HCT116 (cell line): ENCODE measurements around the gene ANKFN1. TPM values are rescaled to one million over a fixed set of nuclear protein-coding genes. Genes with fewer than 3 reads are reported as not detected.

Source experiments
- ATAC-seq: fragments of 200-7000 bp; cut with Tn5 transposase; 2 replicates; pipeline ENCODE4 v1.9.1; 2020; ENCODE audit warnings: mild to moderate bottlenecking, moderate library complexity
- BruUV-seq: library from RNA; stranded (reverse); fragments of 400-500 nt; replicated peaks from 2 replicates; lab custom pipeline; 2021; lab: Mats Ljungman, UMichigan
- CTCF ChIA-PET: fragments of 300-600 bp; sonication (Branson Sonifier 250); formaldehyde crosslinking; loops from one replicate; lab custom pipeline; 2021; ENCODE audit warnings: antibody characterized with exemption; lab: Charles Lee
- POLR2A ChIA-PET: fragments of 300-600, 350-600 bp; sonication (Branson Sonifier 250); formaldehyde crosslinking; loops from one replicate; lab custom pipeline; 2021; ENCODE audit warnings: antibody characterized with exemption; lab: Charles Lee
- RAD21 ChIA-PET, 2 experiments: fragments of 300-600 bp; sonication (Branson Sonifier 250); formaldehyde crosslinking; loops; one replicate each; lab custom pipeline; 2023; ENCODE audit warnings: low total read pairs in 2 of 2; ENCODE audit not compliant: uncharacterized antibody in 2 of 2, unreplicated experiment in 2 of 2, low non-redundant PET in 1 of 2; lab: Charles Lee
- DNase-seq: peaks from one replicate; pipeline ENCODE4 v3.0.0-alpha.2; 2010; ENCODE audit warnings: low read depth, low spot score
- H2AFZ ChIP-seq: fragments of 200-600 bp; shearing (Covaris generic), sonication (generic); 2 replicates; pipeline ENCODE4 v1.6.1; 2017; ENCODE audit warnings: low read depth, mixed run types, mixed read lengths, antibody characterized with exemption, low read length; ENCODE audit not compliant: poor library complexity, severe bottlenecking
- H3K27ac ChIP-seq: 2 replicates; pipeline ENCODE4 v1.5.1; 2012; ENCODE audit warnings: low read depth, low read length
- H3K27me3 ChIP-seq: fragments of 200-600 bp; sonication (generic); 2 replicates; pipeline ENCODE4 v1.6.1; 2016; ENCODE audit warnings: mixed run types, low read length, mixed read lengths; ENCODE audit not compliant: insufficient read depth
- H3K36me3 ChIP-seq, 2 experiments: fragments of 200-500 bp in 1 of 2; fragments of 200-600 bp in 1 of 2; sonication (Bioruptor generic) in 1 of 2; sonication (generic) in 1 of 2; 2 replicates each; pipeline versions ENCODE4 v1.5.1 to v1.6.1; 2014 to 2016; ENCODE audit warnings: low read length in 2 of 2, inconsistent platforms in 1 of 2, mixed read lengths in 1 of 2, mixed run types in 1 of 2; ENCODE audit not compliant: insufficient read depth in 2 of 2, control insufficient read depth in 1 of 2
- H3K4me1 ChIP-seq, 2 experiments: fragments of 200-600 bp in 1 of 2; sonication (generic) in 1 of 2; 2 replicates each; pipeline versions ENCODE4 v1.5.1 to v1.6.1; 2012 to 2017; ENCODE audit warnings: low read length in 2 of 2, inconsistent platforms in 1 of 2, mild to moderate bottlenecking in 1 of 2, mixed read lengths in 1 of 2, mixed run types in 1 of 2, moderate library complexity in 1 of 2; ENCODE audit not compliant: insufficient read depth in 2 of 2, control insufficient read depth in 1 of 2
- H3K4me2 ChIP-seq: fragments of 200-600 bp; sonication (generic); 2 replicates; pipeline ENCODE4 v1.6.1; 2017; ENCODE audit warnings: mixed run types, low read length, mixed read lengths
- H3K4me3 ChIP-seq, 2 experiments: fragments of 200-600 bp in 1 of 2; sonication (generic) in 1 of 2; replicated peaks in 1 of 2; 2 replicates each; pipeline ENCODE4 v1.5.1; 2011 to 2016; ENCODE audit warnings: low read length in 2 of 2, control low read depth in 1 of 2, low read depth in 1 of 2, mild to moderate bottlenecking in 1 of 2, mixed read lengths in 1 of 2, mixed run types in 1 of 2
- H3K79me2 ChIP-seq: fragments of 200-600 bp; sonication (generic); 2 replicates; pipeline ENCODE4 v1.6.1; 2017; ENCODE audit warnings: mild to moderate bottlenecking, mixed run types, low read length, moderate library complexity, mixed read lengths; ENCODE audit not compliant: insufficient read depth
- H3K9ac ChIP-seq: fragments of 200-600 bp; sonication (generic); 2 replicates; pipeline ENCODE4 v1.6.1; 2016; ENCODE audit warnings: low read length, mixed read lengths
- H3K9me2 ChIP-seq: fragments of 200-600 bp; sonication (generic), shearing (Covaris generic); 2 replicates; pipeline ENCODE4 v1.6.1; 2017; ENCODE audit warnings: mixed run types, mild to moderate bottlenecking, moderate library complexity; ENCODE audit not compliant: insufficient read depth
- H3K9me3 ChIP-seq, 2 experiments: fragments of 200-500 bp in 1 of 2; fragments of 200-600 bp in 1 of 2; sonication (Bioruptor generic) in 1 of 2; sonication (generic) in 1 of 2; 2 replicates each; pipeline ENCODE4 v1.6.1; 2014 to 2017; ENCODE audit warnings: low read length in 2 of 2, mixed read lengths in 2 of 2, inconsistent platforms in 1 of 2, low read depth in 1 of 2, mild to moderate bottlenecking in 1 of 2, mixed run types in 1 of 2, moderate library complexity in 1 of 2; ENCODE audit not compliant: control insufficient read depth in 1 of 2, insufficient read depth in 1 of 2
- H4K20me1 ChIP-seq: fragments of 200-600 bp; sonication (generic), shearing (Covaris generic); 2 replicates; pipeline ENCODE4 v1.6.1; 2017; ENCODE audit warnings: mixed run types, mild to moderate bottlenecking, moderate library complexity; ENCODE audit not compliant: insufficient read depth
- CEBPB ChIP-seq: IDR thresholded peaks from 2 replicates; pipeline ENCODE4 v1.6.1; 2012; ENCODE audit warnings: low read depth
- EGR1 ChIP-seq: IDR thresholded peaks from 2 replicates; pipeline ENCODE4 v1.6.1; 2012; ENCODE audit warnings: low read depth
- ELF1 ChIP-seq: IDR thresholded peaks from 2 replicates; pipeline ENCODE4 v1.6.1; 2012; ENCODE audit warnings: low read depth, borderline replicate concordance
- EZH2 ChIP-seq: fragments of 200-600 bp; sonication (generic); IDR thresholded peaks from 2 replicates; pipeline ENCODE4 v1.6.1; 2017; ENCODE audit warnings: antibody characterized with exemption, mixed run types
- FOSL1 ChIP-seq: IDR thresholded peaks from 2 replicates; pipeline ENCODE4 v1.6.1; 2012; ENCODE audit warnings: low read depth
- JUND ChIP-seq: IDR thresholded peaks from 2 replicates; pipeline ENCODE4 v1.6.1; 2012
- POLR2AphosphoS5 ChIP-seq: IDR thresholded peaks from 2 replicates; pipeline ENCODE4 v1.6.1; 2011; ENCODE audit warnings: mild to moderate bottlenecking, low read depth, low read length, moderate library complexity
- RAD21 ChIP-seq: IDR thresholded peaks from 2 replicates; pipeline ENCODE4 v1.6.1; 2012; ENCODE audit warnings: low read depth, mild to moderate bottlenecking
- SIN3A ChIP-seq: IDR thresholded peaks from 2 replicates; pipeline ENCODE4 v1.6.1; 2012; ENCODE audit warnings: low read depth
- SP1 ChIP-seq: IDR thresholded peaks from 2 replicates; pipeline ENCODE4 v1.6.1; 2012; ENCODE audit warnings: low read depth
- SRF ChIP-seq: IDR thresholded peaks from 2 replicates; pipeline ENCODE4 v1.6.1; 2012; ENCODE audit warnings: low read depth
- TCF7L2 ChIP-seq: IDR thresholded peaks from 2 replicates; pipeline ENCODE4 v1.7.0; 2011; ENCODE audit warnings: borderline replicate concordance, inconsistent platforms; ENCODE audit not compliant: insufficient read depth, insufficient read length; ENCODE audit errors: extremely low read depth
- YY1 ChIP-seq: IDR thresholded peaks from 2 replicates; pipeline ENCODE4 v1.6.1; 2011; ENCODE audit warnings: low read length, low read depth, moderate library complexity, mild to moderate bottlenecking; ENCODE audit not compliant: insufficient replicate concordance; ENCODE audit errors: extremely low read depth
- ZFX ChIP-seq: fragments of 450-650 bp; IDR thresholded peaks from 2 replicates; pipeline ENCODE4 v1.6.1; 2017
- ZNF274 ChIP-seq: fragments of 200-500 bp; sonication (Bioruptor generic); IDR thresholded peaks from 2 replicates; pipeline ENCODE4 v1.6.1; 2014; ENCODE audit warnings: mild to moderate bottlenecking, low read depth, low read length, inconsistent platforms
- intact Hi-C: fragments of 100-400 bp; cut with micrococcal nuclease; formaldehyde crosslinking; loops from 2 replicates; pipeline ENCODE4 v1.10.0; 2022
- total RNA-seq: library from RNA; stranded (reverse); gene quantifications from one replicate; pipeline ENCODE4 v1.2.1, GENCODE V29; 2021; ENCODE audit not compliant: unreplicated experiment
- TF ChIP-seq, protein P1 (sequence below): IDR thresholded peaks from 2 replicates; pipeline ENCODE4 v1.6.1; 2012
- TF ChIP-seq, protein P2 (sequence below): IDR thresholded peaks from 2 replicates; pipeline ENCODE4 v1.6.1; 2011; ENCODE audit warnings: mild to moderate bottlenecking, low read length, moderate library complexity; ENCODE audit not compliant: insufficient replicate concordance; ENCODE audit errors: extremely low read depth
- TF ChIP-seq, protein P3 (sequence below), 3 experiments: fragments of 200-600 bp in 1 of 3; sonication (generic) in 1 of 3; IDR thresholded peaks in 2 of 3; conservative IDR thresholded peaks in 1 of 3; 2 replicates each; pipeline ENCODE4 v1.5.1; 2012 to 2017; ENCODE audit warnings: low read depth in 2 of 3, low read length in 2 of 3, antibody characterized with exemption in 1 of 3, borderline replicate concordance in 1 of 3, control low read depth in 1 of 3, mild to moderate bottlenecking in 1 of 3, mixed read lengths in 1 of 3, mixed run types in 1 of 3, moderate library complexity in 1 of 3; ENCODE audit not compliant: insufficient read depth in 1 of 3

ANKFN1 gene
- total RNA-seq, 1 experiment from 2014 or later: 1.1 TPM

DNA sequence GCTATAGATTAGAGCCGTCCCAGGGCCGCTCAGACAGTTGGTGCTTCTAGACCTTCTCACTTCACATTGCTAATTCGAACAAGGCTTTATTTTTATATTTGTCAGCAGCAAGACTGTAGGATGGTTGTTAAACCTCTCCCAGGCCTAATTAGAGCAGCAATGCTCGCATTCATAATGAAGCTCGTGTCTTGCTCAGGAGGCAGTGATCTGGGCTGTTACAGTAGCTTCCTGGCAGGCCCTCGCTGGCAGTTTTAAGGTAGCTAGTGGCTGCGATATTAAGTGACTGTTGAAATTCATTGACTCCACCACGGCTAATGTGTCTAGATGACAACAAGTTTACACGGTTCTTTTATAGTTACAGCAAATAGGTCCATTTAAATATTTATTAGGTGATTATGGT lies 23.2 kb upstream of the ANKFN1 start:
- POLR2A ChIA-PET: no interaction called here
- H3K4me1 ChIP-seq: no peaks in the 10 kb centered on the region
- no peak overlapping the region for H3K4me2 ChIP-seq
- no peak overlapping the region for H3K27ac ChIP-seq
- intact Hi-C loops: loop anchor here (10.0 kb wide), 1 partner anchor 485 kb away; no protein-coding TSS in a partner anchor
- H4K20me1 ChIP-seq: no peaks in the 10 kb centered on the region
- no peak overlapping the region for H2AFZ ChIP-seq
- H3K9ac ChIP-seq: no peak overlapping the region
- no peaks in the 10 kb centered on the region for H3K9me3 ChIP-seq
- peaks cover 38% of the 10 kb centered on the region for H3K27me3 ChIP-seq
- H3K36me3 ChIP-seq: no peaks in the 10 kb centered on the region
- CTCF ChIA-PET: no interaction called here
- H3K4me3 ChIP-seq: no peak overlapping the region
- TF ChIP-seq EGR1 (no peak), SP1 (no peak)
- no peaks in the 10 kb centered on the region for H3K79me2 ChIP-seq
- DNase-seq (no peak), ATAC-seq (no peak)
- RAD21 ChIA-PET: no interaction called here
- no TSS peak for BruUV-seq
- no peaks in the 10 kb centered on the region for H3K9me2 ChIP-seq

DNA sequence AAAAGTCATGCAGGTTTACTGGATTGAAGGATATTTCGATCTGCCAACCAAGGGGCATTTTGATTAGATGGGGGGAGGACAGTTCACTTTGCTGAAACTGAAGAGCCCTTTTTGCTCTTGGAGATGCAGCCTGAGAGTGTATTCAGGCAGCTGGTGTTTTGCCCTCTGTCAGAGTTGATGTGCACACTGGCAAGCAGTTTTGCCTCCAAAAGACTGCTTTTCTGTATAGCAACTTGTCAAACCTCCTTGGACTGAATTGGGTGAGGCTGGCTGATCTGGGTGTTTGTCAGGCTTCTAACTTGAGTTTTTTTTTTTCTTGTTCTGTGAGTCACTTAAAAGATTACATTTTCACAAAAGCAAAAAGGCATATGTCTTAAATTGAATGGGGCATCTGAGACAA lies 22.6 kb upstream of the ANKFN1 start:
- Histone ChIP-seq H3K27ac (no peak overlapping the region), H4K20me1 (no peaks in the 10 kb centered on the region), H3K79me2 (no peaks in the 10 kb centered on the region), H3K4me3 (no peak overlapping the region), H3K4me2 (no peak overlapping the region), H3K9me2 (no peaks in the 10 kb centered on the region), H3K9me3 (no peaks in the 10 kb centered on the region), H3K27me3 (peaks cover 44% of the 10 kb centered on the region), H2AFZ (no peak overlapping the region), H3K36me3 (no peaks in the 10 kb centered on the region), H3K9ac (no peak overlapping the region), H3K4me1 (no peaks in the 10 kb centered on the region)
- ChIA-PET RAD21 (no interaction called here), CTCF (no interaction called here), POLR2A (no interaction called here)
- BruUV-seq: no TSS peak
- DNase-seq: no peak
- no peak for ATAC-seq
- intact Hi-C loops: loop anchor here (10.0 kb wide), 1 partner anchor 486 kb away; no protein-coding TSS in a partner anchor
- TF ChIP-seq, protein P1, sequence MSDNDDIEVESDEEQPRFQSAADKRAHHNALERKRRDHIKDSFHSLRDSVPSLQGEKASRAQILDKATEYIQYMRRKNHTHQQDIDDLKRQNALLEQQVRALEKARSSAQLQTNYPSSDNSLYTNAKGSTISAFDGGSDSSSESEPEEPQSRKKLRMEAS: no peak
- no peak for TF ChIP-seq EZH2
- TF ChIP-seq POLR2AphosphoS5: no peak
- TF ChIP-seq ELF1: no peak
- TF ChIP-seq CEBPB: no peak
- no peak for TF ChIP-seq FOSL1
- no peak for TF ChIP-seq SRF
- TF ChIP-seq, protein P2, sequence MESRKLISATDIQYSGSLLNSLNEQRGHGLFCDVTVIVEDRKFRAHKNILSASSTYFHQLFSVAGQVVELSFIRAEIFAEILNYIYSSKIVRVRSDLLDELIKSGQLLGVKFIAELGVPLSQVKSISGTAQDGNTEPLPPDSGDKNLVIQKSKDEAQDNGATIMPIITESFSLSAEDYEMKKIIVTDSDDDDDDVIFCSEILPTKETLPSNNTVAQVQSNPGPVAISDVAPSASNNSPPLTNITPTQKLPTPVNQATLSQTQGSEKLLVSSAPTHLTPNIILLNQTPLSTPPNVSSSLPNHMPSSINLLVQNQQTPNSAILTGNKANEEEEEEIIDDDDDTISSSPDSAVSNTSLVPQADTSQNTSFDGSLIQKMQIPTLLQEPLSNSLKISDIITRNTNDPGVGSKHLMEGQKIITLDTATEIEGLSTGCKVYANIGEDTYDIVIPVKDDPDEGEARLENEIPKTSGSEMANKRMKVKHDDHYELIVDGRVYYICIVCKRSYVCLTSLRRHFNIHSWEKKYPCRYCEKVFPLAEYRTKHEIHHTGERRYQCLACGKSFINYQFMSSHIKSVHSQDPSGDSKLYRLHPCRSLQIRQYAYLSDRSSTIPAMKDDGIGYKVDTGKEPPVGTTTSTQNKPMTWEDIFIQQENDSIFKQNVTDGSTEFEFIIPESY: no peak
- no peak for TF ChIP-seq SP1
- TF ChIP-seq JUND: no peak
- TF ChIP-seq YY1: no peak
- no peak for TF ChIP-seq ZFX
- TF ChIP-seq ZNF274: no peak
- no peak for TF ChIP-seq TCF7L2
- TF ChIP-seq, protein P3, sequence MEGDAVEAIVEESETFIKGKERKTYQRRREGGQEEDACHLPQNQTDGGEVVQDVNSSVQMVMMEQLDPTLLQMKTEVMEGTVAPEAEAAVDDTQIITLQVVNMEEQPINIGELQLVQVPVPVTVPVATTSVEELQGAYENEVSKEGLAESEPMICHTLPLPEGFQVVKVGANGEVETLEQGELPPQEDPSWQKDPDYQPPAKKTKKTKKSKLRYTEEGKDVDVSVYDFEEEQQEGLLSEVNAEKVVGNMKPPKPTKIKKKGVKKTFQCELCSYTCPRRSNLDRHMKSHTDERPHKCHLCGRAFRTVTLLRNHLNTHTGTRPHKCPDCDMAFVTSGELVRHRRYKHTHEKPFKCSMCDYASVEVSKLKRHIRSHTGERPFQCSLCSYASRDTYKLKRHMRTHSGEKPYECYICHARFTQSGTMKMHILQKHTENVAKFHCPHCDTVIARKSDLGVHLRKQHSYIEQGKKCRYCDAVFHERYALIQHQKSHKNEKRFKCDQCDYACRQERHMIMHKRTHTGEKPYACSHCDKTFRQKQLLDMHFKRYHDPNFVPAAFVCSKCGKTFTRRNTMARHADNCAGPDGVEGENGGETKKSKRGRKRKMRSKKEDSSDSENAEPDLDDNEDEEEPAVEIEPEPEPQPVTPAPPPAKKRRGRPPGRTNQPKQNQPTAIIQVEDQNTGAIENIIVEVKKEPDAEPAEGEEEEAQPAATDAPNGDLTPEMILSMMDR (IDR thresholded peaks at IDR 0.05 in 2 of 3, conservative IDR thresholded peaks at IDR 0.05 in 1 of 3; ENCODE audit: borderline replicate concordance in 1 of 3, insufficient read depth in 1 of 3, low read depth in 2 of 3, low read length in 2 of 3): no peak
- TF ChIP-seq SIN3A: no peak
- TF ChIP-seq RAD21: no peak
